ENCODE data around the gene GNG4. TPM values are rescaled to one million over a fixed set of nuclear protein-coding genes. Genes with fewer than 3 reads are reported as not detected.

Gene GNG4
- total and polyA plus RNA-seq, 2 donors (not counting 1 experiment from before 2014, with no cell fraction given) = under 0.01 to 0.06 TPM

- no peaks in the 10 kb centered on the region for H3K9me3 ChIP-seq (ENCODE audit: control insufficient read depth, insufficient read depth, low read depth, low read length)
- no peak overlapping the region for H3K27ac ChIP-seq (ENCODE audit: insufficient read depth, low read length)
- no peak overlapping the region for H3K4me2 ChIP-seq (ENCODE audit: extremely low read depth, insufficient read depth, low read length)
- no peaks in the 10 kb centered on the region for H3K79me2 ChIP-seq (ENCODE audit: control insufficient read depth, insufficient read depth, low read length)
- H3K9ac ChIP-seq (ENCODE audit: insufficient read depth, low read length) = no peak overlapping the region
- no peaks in the 10 kb centered on the region for H3K27me3 ChIP-seq (ENCODE audit: control insufficient read depth, insufficient read depth, low read length)
- no peak overlapping the region for H3K4me3 ChIP-seq (replicated peaks in 1 of 4; ENCODE audit: control extremely low read depth in 1 of 4, insufficient read depth in 1 of 4, low read depth in 3 of 4, low read length in 4 of 4)
- no peaks in the 10 kb centered on the region for H3K36me3 ChIP-seq (ENCODE audit: control insufficient read depth, insufficient read depth, low read length)
- no peaks in the 10 kb centered on the region for H3K4me1 ChIP-seq (ENCODE audit: control insufficient read depth, extremely low read depth, insufficient read depth, low read length)
- TF ChIP-seq CTCF (conservative IDR thresholded peaks at IDR 0.05 in 1 of 2, IDR thresholded peaks at IDR 0.05 in 1 of 2; ENCODE audit: low read depth in 1 of 2, low read length in 2 of 2) = no peak
- TF ChIP-seq EZH2 (IDR thresholded peaks at IDR 0.05; ENCODE audit: low read length, missing control alignments) = no peak
- H4K20me1 ChIP-seq (ENCODE audit: control insufficient read depth, extremely low read depth, insufficient read depth, low read length) = no peaks in the 10 kb centered on the region
- no peak overlapping the region for H2AFZ ChIP-seq (ENCODE audit: low read length)
- no peak for DNase-seq (ENCODE audit: low read depth in 2 of 2)
Measured at GRCh38 chr1:235613602-235614001, 36.0 kb downstream of the GNG4 start.

- Histone ChIP-seq H3K9me3 (ENCODE audit: control insufficient read depth, insufficient read depth, low read depth, low read length) (no peaks in the 10 kb centered on the region), H3K36me3 (ENCODE audit: control insufficient read depth, insufficient read depth, low read length) (no peaks in the 10 kb centered on the region), H3K27me3 (ENCODE audit: control insufficient read depth, insufficient read depth, low read length) (no peaks in the 10 kb centered on the region), H2AFZ (ENCODE audit: low read length) (no peak overlapping the region), H3K4me3 (replicated peaks in 1 of 4; ENCODE audit: control extremely low read depth in 1 of 4, insufficient read depth in 1 of 4, low read depth in 3 of 4, low read length in 4 of 4) (no peak overlapping the region), H4K20me1 (ENCODE audit: control insufficient read depth, extremely low read depth, insufficient read depth, low read length) (no peaks in the 10 kb centered on the region), H3K9ac (ENCODE audit: insufficient read depth, low read length) (no peak overlapping the region), H3K4me2 (ENCODE audit: extremely low read depth, insufficient read depth, low read length) (no peak overlapping the region), H3K4me1 (ENCODE audit: control insufficient read depth, extremely low read depth, insufficient read depth, low read length) (no peaks in the 10 kb centered on the region), H3K79me2 (ENCODE audit: control insufficient read depth, insufficient read depth, low read length) (no peaks in the 10 kb centered on the region), H3K27ac (ENCODE audit: insufficient read depth, low read length) (no peak overlapping the region)
- TF ChIP-seq EZH2 (IDR thresholded peaks at IDR 0.05; ENCODE audit: low read length, missing control alignments) (no peak), CTCF (conservative IDR thresholded peaks at IDR 0.05 in 1 of 2, IDR thresholded peaks at IDR 0.05 in 1 of 2; ENCODE audit: low read depth in 1 of 2, low read length in 2 of 2) (no peak)
- DNase-seq (ENCODE audit: low read depth in 2 of 2) = no peak
Measured at GRCh38 chr1:235612761-235613160, 36.8 kb downstream of the GNG4 start.

GRCh38 chr1:235610157-235610556, 39.4 kb downstream of the GNG4 start:
- no peak for TF ChIP-seq CTCF (conservative IDR thresholded peaks at IDR 0.05 in 1 of 2, IDR thresholded peaks at IDR 0.05 in 1 of 2; ENCODE audit: low read depth in 1 of 2, low read length in 2 of 2)
- no peak for TF ChIP-seq EZH2 (IDR thresholded peaks at IDR 0.05; ENCODE audit: low read length, missing control alignments)
- Histone ChIP-seq H3K79me2 (ENCODE audit: control insufficient read depth, insufficient read depth, low read length) (no peaks in the 10 kb centered on the region), H3K36me3 (ENCODE audit: control insufficient read depth, insufficient read depth, low read length) (no peaks in the 10 kb centered on the region), H4K20me1 (ENCODE audit: control insufficient read depth, extremely low read depth, insufficient read depth, low read length) (no peaks in the 10 kb centered on the region), H3K4me2 (ENCODE audit: extremely low read depth, insufficient read depth, low read length) (no peak overlapping the region), H3K9ac (ENCODE audit: insufficient read depth, low read length) (no peak overlapping the region), H3K4me1 (ENCODE audit: control insufficient read depth, extremely low read depth, insufficient read depth, low read length) (no peaks in the 10 kb centered on the region), H2AFZ (ENCODE audit: low read length) (no peak overlapping the region), H3K27me3 (ENCODE audit: control insufficient read depth, insufficient read depth, low read length) (no peaks in the 10 kb centered on the region), H3K27ac (ENCODE audit: insufficient read depth, low read length) (no peak overlapping the region), H3K9me3 (ENCODE audit: control insufficient read depth, insufficient read depth, low read depth, low read length) (no peaks in the 10 kb centered on the region), H3K4me3 (replicated peaks in 1 of 4; ENCODE audit: control extremely low read depth in 1 of 4, insufficient read depth in 1 of 4, low read depth in 3 of 4, low read length in 4 of 4) (no peak overlapping the region)
- no peak for DNase-seq (ENCODE audit: low read depth in 2 of 2)
